HUDEP-2 (cell line): Measurements from ENCODE around the gene MDM1.

Experiments used
- DNase-seq, 76 experiments: peaks; one replicate each; lab custom pipeline; 2025; ENCODE audit not compliant: unreplicated experiment in 76 of 76; lab: John Stamatoyannopoulos, UW

The MDM1 gene

GRCh38 chr12:68356986-68357385, 24.8 kb upstream of the MDM1 start:
- DNase-seq: no peak

- no peak for DNase-seq
Measured at GRCh38 chr12:68356060-68356695, 24.0 kb upstream of the MDM1 start.

- DNase-seq: no peak
Measured at GRCh38 chr12:68354977-68355541, 22.9 kb upstream of the MDM1 start.

- peak in 18 of 76 experiments; percentile 1 to 55 (median 22) for DNase-seq
Measured at GRCh38 chr12:68352067-68352466, 19.9 kb upstream of the MDM1 start.

- DNase-seq: no peak
Measured at GRCh38 chr12:68350753-68351152, 18.6 kb upstream of the MDM1 start.

GRCh38 chr12:68349921-68350606, 17.9 kb upstream of the MDM1 start:
- DNase-seq: no peak

GRCh38 chr12:68349220-68349621, 17.1 kb upstream of the MDM1 start:
- no peak for DNase-seq

- DNase-seq: no peak
Measured at GRCh38 chr12:68348419-68348818, 16.3 kb upstream of the MDM1 start.

- no peak for DNase-seq
Measured at GRCh38 chr12:68345763-68346162, 13.6 kb upstream of the MDM1 start.

GRCh38 chr12:68344126-68344525, 12.0 kb upstream of the MDM1 start:
- no peak for DNase-seq

- DNase-seq: no peak
Measured at GRCh38 chr12:68342966-68343365, 10.8 kb upstream of the MDM1 start.

GRCh38 chr12:68341822-68342221, 9.7 kb upstream of the MDM1 start:
- DNase-seq: no peak

- no peak for DNase-seq
Measured at GRCh38 chr12:68340404-68341270, 8.5 kb upstream of the MDM1 start.

- DNase-seq: peak in 4 of 76 experiments; percentile 2 to 19 (median 9)
Measured at GRCh38 chr12:68336889-68337303, 4.7 kb upstream of the MDM1 start.

- DNase-seq: no peak
Measured at GRCh38 chr12:68335462-68335861, 3.3 kb upstream of the MDM1 start.

- peak in 54 of 76 experiments; percentile 7 to 75 (median 34) for DNase-seq
Measured at GRCh38 chr12:68334132-68334531, 2.0 kb upstream of the MDM1 start.

GRCh38 chr12:68332728-68333630, 817 bp upstream of the MDM1 start:
- DNase-seq: no peak

- no peak for DNase-seq
Measured at GRCh38 chr12:68331500-68331868, 678 bp downstream of the MDM1 start.

- no peak for DNase-seq
Measured at GRCh38 chr12:68327896-68328295, 4.3 kb downstream of the MDM1 start.

GRCh38 chr12:68326716-68327115, 5.4 kb downstream of the MDM1 start:
- DNase-seq: no peak
